HepG2 (cell line): ENCODE results near the gene CHPF. TPM values are rescaled to one million over a fixed set of nuclear protein-coding genes. Genes with fewer than 3 reads are reported as not detected.
A peak's percentile ranks its signal among the peaks of the same experiment; 100 is the strongest.

Experiments
- ZNF12 ChIP-seq: sonication (generic); formaldehyde crosslinking; IDR thresholded peaks from 2 replicates; pipeline ENCODE4 v1.5.0; 2020; ENCODE audit warnings: missing genetic modification reagents
- ZNF230 ChIP-seq: sonication (generic); formaldehyde crosslinking; IDR thresholded peaks from 2 replicates; pipeline ENCODE4 v1.4.0; 2020; ENCODE audit warnings: mild to moderate bottlenecking, missing genetic modification reagents
- ZNF629 ChIP-seq: sonication (generic); formaldehyde crosslinking; conservative IDR thresholded peaks from 2 replicates; pipeline ENCODE4 v1.5.0; 2020; ENCODE audit warnings: missing genetic modification reagents
- ZNF780A ChIP-seq: sonication (generic); formaldehyde crosslinking; IDR thresholded peaks from 2 replicates; pipeline ENCODE4 v1.8.0; 2022; ENCODE audit warnings: mild to moderate bottlenecking, missing genetic modification reagents, moderate library complexity
- polyA plus RNA-seq, 8 experiments: library from polyadenylated mRNA; depleted of rRNA in 3 of 8; stranded (reverse) in 7 of 8; unstranded in 1 of 8; fragments of >200 nt; fragmentation: Illumina TruSeq in 4 of 8; extraction: Trizol in 4 of 8; gene quantifications; 2 replicates each; pipeline versions ENCODE4 v1.2.1 to v1.2.3, GENCODE V29; 2011 to 2016; ENCODE audit warnings: low read depth in 4 of 8, missing spikeins in 1 of 8, mixed read lengths in 1 of 8; ENCODE audit not compliant: insufficient read depth in 1 of 8
- total RNA-seq, 5 experiments: library from RNA; depleted of rRNA; stranded (reverse); fragments of >200 nt; fragmentation: Illumina TruSeq; extraction: Trizol; gene quantifications; 2 replicates each; pipeline ENCODE4 v1.2.3, GENCODE V29; 2016; ENCODE audit warnings: low read depth in 1 of 5
- TF ChIP-seq, protein P1 (sequence below): sonication (generic); formaldehyde crosslinking; IDR thresholded peaks from 2 replicates; pipeline ENCODE4 v1.4.0; 2020; ENCODE audit warnings: missing genetic modification reagents
- TF ChIP-seq, protein P2 (sequence below): sonication (generic); formaldehyde crosslinking; IDR thresholded peaks from 2 replicates; pipeline ENCODE4 v1.5.1; 2020; ENCODE audit warnings: missing genetic modification reagents, mild to moderate bottlenecking, borderline replicate concordance
- TF ChIP-seq, protein P3 (sequence below): sonication (generic); formaldehyde crosslinking; IDR thresholded peaks from 2 replicates; pipeline ENCODE4 v1.5.0; 2020; ENCODE audit warnings: mild to moderate bottlenecking, missing genetic modification reagents, borderline replicate concordance
- TF ChIP-seq, protein P4 (sequence below): sonication (generic); formaldehyde crosslinking; IDR thresholded peaks from 2 replicates; pipeline ENCODE4 v1.5.0; 2020; ENCODE audit warnings: missing genetic modification reagents

Gene CHPF
- total and polyA plus RNA-seq, 2 of the 13 experiments (the other 11 are each of a cell fraction or from before 2014, with no cell fraction given): 79.6 to 111 TPM

DNA sequence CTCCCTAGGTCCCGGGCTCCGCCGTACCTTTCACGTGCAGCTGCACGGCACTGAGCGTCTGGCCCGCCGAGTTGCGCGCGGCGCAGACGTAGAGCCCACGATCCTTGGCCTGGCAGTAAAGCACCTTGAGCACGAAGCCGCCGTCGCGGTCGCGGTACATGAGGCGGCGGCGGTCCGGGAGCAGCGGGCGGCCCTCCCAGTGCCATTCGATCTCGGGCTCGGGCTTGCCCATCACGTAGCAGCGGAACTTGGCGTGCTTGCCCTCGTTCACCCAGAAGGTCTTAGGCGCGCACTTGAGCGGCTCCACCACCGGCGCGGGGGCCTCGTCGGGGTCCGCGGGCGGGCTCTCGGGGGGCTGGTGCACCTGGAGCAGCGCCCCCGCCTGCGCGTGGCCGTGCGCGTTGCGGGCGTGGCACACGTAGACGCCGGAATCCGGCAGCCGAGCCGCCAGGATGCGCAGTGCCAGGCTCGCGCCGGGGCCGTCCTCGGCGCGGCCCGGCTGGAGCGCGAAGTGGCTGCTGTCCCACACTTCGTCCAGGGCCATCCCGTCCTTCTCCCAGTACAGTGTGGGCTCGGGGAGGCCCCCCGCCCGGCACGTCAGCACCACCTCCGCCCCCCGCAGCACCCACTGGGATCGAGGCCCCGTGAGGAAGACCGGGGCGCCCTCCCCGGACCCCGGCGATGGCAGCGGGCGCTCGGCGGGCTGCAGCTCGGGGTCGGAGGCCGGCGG lies 26.8 kb upstream of the CHPF start (continued):
- TF ChIP-seq, protein P1, sequence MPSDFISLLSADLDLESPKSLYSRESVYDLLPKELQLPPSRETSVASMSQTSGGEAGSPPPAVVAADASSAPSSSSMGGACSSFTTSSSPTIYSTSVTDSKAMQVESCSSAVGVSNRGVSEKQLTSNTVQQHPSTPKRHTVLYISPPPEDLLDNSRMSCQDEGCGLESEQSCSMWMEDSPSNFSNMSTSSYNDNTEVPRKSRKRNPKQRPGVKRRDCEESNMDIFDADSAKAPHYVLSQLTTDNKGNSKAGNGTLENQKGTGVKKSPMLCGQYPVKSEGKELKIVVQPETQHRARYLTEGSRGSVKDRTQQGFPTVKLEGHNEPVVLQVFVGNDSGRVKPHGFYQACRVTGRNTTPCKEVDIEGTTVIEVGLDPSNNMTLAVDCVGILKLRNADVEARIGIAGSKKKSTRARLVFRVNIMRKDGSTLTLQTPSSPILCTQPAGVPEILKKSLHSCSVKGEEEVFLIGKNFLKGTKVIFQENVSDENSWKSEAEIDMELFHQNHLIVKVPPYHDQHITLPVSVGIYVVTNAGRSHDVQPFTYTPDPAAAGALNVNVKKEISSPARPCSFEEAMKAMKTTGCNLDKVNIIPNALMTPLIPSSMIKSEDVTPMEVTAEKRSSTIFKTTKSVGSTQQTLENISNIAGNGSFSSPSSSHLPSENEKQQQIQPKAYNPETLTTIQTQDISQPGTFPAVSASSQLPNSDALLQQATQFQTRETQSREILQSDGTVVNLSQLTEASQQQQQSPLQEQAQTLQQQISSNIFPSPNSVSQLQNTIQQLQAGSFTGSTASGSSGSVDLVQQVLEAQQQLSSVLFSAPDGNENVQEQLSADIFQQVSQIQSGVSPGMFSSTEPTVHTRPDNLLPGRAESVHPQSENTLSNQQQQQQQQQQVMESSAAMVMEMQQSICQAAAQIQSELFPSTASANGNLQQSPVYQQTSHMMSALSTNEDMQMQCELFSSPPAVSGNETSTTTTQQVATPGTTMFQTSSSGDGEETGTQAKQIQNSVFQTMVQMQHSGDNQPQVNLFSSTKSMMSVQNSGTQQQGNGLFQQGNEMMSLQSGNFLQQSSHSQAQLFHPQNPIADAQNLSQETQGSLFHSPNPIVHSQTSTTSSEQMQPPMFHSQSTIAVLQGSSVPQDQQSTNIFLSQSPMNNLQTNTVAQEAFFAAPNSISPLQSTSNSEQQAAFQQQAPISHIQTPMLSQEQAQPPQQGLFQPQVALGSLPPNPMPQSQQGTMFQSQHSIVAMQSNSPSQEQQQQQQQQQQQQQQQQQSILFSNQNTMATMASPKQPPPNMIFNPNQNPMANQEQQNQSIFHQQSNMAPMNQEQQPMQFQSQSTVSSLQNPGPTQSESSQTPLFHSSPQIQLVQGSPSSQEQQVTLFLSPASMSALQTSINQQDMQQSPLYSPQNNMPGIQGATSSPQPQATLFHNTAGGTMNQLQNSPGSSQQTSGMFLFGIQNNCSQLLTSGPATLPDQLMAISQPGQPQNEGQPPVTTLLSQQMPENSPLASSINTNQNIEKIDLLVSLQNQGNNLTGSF (CRISPR knock-in tag): no peak; the same call in 1 of the 2 replicates
- TF ChIP-seq ZNF12 (CRISPR knock-in tag) (no peak), ZNF230 (CRISPR knock-in tag) (no peak), ZNF780A (CRISPR knock-in tag) (peak; percentile 60; the same call in 1 of the 2 replicates), ZNF629 (CRISPR knock-in tag) (no peak)
- TF ChIP-seq, protein P2, sequence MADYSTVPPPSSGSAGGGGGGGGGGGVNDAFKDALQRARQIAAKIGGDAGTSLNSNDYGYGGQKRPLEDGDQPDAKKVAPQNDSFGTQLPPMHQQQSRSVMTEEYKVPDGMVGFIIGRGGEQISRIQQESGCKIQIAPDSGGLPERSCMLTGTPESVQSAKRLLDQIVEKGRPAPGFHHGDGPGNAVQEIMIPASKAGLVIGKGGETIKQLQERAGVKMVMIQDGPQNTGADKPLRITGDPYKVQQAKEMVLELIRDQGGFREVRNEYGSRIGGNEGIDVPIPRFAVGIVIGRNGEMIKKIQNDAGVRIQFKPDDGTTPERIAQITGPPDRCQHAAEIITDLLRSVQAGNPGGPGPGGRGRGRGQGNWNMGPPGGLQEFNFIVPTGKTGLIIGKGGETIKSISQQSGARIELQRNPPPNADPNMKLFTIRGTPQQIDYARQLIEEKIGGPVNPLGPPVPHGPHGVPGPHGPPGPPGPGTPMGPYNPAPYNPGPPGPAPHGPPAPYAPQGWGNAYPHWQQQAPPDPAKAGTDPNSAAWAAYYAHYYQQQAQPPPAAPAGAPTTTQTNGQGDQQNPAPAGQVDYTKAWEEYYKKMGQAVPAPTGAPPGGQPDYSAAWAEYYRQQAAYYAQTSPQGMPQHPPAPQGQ (CRISPR knock-in tag): no peak
- TF ChIP-seq, protein P3, sequence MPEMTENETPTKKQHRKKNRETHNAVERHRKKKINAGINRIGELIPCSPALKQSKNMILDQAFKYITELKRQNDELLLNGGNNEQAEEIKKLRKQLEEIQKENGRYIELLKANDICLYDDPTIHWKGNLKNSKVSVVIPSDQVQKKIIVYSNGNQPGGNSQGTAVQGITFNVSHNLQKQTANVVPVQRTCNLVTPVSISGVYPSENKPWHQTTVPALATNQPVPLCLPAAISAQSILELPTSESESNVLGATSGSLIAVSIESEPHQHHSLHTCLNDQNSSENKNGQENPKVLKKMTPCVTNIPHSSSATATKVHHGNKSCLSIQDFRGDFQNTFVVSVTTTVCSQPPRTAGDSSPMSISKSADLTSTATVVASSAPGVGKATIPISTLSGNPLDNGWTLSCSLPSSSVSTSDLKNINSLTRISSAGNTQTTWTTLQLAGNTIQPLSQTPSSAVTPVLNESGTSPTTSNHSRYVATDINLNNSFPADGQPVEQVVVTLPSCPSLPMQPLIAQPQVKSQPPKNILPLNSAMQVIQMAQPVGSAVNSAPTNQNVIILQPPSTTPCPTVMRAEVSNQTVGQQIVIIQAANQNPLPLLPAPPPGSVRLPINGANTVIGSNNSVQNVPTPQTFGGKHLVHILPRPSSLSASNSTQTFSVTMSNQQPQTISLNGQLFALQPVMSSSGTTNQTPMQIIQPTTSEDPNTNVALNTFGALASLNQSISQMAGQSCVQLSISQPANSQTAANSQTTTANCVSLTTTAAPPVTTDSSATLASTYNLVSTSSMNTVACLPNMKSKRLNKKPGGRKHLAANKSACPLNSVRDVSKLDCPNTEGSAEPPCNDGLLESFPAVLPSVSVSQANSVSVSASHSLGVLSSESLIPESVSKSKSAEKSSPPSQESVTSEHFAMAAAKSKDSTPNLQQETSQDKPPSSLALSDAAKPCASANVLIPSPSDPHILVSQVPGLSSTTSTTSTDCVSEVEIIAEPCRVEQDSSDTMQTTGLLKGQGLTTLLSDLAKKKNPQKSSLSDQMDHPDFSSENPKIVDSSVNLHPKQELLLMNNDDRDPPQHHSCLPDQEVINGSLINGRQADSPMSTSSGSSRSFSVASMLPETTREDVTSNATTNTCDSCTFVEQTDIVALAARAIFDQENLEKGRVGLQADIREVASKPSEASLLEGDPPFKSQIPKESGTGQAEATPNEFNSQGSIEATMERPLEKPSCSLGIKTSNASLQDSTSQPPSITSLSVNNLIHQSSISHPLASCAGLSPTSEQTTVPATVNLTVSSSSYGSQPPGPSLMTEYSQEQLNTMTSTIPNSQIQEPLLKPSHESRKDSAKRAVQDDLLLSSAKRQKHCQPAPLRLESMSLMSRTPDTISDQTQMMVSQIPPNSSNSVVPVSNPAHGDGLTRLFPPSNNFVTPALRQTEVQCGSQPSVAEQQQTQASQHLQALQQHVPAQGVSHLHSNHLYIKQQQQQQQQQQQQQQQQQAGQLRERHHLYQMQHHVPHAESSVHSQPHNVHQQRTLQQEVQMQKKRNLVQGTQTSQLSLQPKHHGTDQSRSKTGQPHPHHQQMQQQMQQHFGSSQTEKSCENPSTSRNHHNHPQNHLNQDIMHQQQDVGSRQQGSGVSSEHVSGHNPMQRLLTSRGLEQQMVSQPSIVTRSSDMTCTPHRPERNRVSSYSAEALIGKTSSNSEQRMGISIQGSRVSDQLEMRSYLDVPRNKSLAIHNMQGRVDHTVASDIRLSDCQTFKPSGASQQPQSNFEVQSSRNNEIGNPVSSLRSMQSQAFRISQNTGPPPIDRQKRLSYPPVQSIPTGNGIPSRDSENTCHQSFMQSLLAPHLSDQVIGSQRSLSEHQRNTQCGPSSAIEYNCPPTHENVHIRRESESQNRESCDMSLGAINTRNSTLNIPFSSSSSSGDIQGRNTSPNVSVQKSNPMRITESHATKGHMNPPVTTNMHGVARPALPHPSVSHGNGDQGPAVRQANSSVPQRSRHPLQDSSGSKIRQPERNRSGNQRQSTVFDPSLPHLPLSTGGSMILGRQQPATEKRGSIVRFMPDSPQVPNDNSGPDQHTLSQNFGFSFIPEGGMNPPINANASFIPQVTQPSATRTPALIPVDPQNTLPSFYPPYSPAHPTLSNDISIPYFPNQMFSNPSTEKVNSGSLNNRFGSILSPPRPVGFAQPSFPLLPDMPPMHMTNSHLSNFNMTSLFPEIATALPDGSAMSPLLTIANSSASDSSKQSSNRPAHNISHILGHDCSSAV: no peak
- TF ChIP-seq, protein P4, sequence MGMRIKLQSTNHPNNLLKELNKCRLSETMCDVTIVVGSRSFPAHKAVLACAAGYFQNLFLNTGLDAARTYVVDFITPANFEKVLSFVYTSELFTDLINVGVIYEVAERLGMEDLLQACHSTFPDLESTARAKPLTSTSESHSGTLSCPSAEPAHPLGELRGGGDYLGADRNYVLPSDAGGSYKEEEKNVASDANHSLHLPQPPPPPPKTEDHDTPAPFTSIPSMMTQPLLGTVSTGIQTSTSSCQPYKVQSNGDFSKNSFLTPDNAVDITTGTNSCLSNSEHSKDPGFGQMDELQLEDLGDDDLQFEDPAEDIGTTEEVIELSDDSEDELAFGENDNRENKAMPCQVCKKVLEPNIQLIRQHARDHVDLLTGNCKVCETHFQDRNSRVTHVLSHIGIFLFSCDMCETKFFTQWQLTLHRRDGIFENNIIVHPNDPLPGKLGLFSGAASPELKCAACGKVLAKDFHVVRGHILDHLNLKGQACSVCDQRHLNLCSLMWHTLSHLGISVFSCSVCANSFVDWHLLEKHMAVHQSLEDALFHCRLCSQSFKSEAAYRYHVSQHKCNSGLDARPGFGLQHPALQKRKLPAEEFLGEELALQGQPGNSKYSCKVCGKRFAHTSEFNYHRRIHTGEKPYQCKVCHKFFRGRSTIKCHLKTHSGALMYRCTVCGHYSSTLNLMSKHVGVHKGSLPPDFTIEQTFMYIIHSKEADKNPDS (CRISPR knock-in tag): no peak
